GM19351 (cell line): ENCODE results near the gene NRG3.

Experiments
- ATAC-seq: cut with Tn5 transposase; IDR thresholded peaks from one replicate; pipeline ENCODE4 v1.9.1; 2021; ENCODE audit warnings: mild to moderate bottlenecking, moderate library complexity; ENCODE audit not compliant: unreplicated experiment

Gene NRG3

DNA sequence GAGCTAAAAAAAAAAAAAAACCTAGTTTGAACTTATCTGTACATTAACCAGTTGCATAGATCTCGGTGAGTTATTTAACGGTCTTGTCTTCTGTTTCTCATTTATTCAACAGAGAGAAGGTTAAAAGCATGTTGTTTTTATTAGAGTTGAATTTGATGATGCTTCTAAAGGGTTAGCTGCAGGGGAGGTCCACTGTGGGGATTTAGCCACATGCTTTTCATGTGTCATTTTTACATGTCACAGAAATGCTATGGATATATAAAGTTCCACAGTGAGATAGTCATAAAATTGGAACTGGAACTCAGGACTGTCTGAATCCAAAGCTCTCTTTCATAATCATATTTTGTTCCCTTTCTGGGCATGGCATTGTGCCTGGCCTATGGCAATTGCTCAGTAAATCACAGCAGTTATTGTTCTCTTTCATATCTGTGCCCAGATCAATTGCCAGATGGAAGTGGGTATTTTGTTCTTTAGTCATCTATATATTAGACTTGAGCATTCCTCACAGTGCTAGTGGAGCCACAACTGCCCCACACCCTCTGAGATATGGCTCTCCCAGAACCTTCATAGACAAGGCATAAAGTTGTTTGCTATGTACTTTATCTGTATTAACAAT lies 578.8 kb downstream of the NRG3 start:
- no peak for ATAC-seq

DNA sequence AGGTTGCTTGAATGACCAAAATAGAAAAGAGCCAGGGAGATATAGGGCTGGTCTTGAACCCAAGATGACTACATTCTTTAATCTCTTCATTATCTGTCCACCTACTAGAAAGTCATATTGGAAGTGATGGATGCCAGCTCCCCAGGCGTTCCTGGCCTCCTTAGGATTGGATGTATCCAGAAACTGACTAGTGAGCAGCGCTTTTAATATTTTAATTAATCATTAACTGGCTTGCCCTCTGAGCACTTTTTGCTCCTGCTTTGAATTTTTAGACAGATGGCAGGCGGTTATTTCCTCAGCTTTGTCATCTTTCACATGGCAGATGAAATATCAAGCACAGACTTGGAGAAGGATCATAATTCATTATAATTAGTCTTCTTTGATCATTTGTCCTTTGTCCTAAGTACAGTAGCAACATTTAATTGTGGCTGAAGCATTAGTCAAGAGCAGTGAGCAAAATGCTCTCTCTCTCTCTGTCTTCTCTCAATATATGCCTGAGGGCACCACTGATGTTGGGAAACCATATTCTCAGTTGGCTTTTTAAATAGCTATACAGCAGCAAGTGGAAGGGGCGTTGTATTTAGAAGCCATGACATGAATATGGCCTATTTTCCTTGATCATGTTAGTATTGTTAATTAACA lies 588.0 kb downstream of the NRG3 start:
- ATAC-seq, result no peak

DNA sequence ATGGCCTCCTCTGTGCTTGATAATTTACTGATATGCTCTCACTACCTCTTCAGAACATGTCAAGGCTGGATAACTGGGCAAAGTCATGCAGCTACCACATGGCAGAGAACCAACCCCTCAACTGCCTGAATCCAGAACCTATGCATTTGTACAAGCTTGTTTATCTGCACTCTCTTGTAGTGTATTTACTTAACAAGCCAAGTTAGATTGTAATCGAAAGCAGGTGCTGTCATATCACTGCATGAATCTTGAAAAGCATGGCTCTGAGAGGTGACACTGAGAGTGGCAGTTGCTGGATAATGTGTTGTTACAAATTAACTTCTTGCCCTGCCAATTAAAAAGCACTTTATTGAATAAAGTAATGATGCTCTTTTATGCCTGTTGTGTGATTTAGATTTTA lies 588.6 kb downstream of the NRG3 start:
- no peak for ATAC-seq

DNA sequence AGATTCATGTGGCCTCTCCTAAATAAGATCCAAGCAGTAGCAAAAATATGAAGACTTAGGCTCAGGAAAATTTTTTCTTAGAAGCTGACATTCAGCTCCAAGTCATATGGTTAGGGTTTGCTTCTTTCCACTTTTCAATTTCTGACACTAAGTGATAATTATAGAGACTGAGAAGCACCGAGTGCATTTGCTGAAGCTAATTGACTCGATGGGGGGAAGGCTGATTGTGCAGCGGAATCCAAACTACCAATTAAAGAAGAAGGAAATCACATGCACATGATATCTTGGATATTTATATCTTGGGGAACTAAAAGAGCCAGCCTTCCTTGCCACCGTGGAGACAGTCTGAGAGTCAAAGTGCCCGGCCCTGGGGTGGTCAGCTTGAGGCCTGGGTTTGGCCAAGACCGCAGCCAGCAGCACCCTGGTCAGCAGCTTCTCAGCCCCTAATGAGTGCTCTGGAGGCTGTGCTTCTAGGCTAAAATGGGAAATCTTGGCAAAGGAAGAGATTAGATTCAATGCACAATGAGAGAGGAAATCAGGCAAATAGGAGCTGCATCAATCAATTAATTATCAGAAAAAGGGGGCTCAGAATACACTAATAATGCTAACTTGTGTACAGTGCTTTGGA lies 589.3 kb downstream of the NRG3 start:
- ATAC-seq, result no peak

DNA sequence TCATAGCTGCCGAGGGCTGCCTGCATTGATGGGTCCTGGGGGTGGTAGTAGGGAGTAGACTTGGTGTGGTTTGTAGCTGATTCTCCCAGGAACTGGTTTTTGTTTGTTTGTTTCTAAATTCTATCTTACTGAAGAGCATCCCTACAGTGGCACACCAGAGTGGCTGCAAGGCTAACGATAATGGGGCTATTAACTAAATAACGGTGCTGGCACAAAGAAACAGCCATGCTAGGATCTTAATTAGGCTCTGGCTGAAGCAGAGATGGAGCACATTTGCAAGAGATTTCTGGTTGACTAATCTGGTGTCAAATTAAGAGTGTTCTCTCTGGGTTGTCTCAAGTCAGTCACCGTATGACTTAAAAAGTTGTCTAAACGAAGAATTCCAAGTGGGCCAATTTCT lies 590.0 kb downstream of the NRG3 start:
- ATAC-seq, result no peak

DNA sequence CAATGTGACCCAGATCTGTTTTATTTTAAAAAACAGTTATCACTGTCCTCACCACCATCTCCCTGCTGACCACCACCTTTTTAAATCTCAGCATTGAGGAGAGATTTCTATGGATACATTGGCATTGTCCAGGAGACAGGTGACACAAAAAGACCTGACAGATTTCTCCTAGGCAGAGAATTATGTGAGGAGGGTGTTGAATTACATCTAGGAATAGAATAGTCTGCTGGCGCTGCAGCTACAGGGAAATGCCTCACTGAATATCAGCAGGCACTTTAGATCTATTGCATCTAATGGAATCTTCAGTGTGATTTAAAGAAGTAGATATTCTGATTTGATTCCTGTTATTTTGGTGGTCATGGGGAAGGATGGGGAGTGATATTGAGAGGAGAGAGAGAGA lies 593.5 kb downstream of the NRG3 start:
- ATAC-seq, result no peak

DNA sequence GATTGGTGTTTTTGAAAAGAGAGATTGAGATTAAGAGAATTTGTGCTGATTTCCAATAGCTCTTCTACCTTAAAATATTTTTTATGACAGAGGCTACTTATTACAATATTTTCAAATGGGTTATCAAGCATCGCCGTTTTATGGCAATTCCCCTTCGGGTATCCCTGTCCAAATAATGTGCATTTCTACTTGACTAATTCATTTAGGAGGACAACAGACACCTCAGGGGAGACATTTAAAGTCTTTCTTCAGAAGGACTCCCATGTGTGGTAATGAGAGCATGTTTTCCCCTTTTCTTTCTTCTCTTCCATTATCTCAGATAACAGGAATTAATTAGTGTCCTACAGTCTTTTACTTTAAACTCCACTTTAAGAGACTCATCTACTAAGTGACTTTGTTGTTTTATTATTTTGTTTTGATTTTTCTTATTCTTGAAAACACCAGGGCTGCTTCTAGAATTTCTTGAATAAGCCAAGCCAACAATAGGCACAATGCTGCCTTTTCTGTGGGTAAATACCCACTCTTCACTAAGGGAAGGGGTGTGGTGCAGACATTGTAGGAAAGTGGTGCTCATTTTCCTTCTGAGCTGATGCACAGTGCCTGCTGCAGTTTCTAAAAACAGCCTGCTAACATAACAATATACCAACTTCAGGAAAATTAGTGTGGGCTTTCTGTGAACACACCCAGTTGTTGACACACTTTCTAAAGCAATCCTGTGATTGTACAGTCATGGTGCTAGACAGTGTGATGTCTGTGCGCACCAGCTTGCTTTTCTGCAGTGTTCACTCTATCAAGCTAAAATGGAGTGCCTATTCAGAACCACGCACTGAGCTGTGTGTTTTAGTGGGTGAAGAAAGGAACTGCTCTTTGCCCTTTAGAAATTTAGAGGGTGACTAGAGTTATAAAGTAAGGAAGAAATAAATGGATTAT lies 597.7 kb downstream of the NRG3 start:
- ATAC-seq, result no peak

DNA sequence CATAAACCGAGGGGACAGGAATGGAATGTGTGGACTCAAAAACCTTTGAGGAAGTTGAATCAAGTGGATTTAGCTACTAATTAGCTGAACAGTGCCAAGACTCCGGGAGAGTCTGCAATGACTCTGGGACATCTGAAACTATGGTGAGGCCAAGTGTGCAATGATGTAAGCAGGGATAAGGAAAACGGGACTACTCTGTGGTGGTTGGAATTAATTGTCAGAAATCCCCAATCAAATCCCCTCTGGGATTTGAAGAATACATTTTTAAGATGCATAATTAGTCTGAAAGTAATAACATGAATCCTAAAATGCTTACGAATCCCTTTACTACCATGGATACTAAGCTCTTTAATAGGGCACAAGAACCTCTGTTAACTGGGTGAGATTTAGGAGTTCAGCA lies 602.8 kb downstream of the NRG3 start:
- ATAC-seq, result no peak

DNA sequence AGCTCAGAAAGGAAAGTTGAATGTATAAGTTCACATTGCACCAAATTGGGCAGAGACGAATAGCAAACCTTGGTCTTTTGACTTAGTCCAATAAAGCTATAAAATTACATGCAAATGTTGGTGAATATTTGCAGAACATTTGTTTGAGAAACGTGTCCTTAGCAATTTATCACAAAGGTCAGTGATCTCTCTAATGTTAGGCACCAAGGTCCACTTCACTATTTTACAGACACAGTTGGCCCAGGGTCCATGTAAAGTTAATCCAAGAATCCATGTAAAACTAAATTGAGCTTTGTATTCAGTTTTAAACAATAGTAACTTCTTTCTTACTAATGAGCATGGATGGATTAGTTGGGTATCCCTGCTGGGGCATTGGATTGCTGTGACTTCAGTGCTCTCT lies 617.7 kb downstream of the NRG3 start:
- ATAC-seq, result no peak

DNA sequence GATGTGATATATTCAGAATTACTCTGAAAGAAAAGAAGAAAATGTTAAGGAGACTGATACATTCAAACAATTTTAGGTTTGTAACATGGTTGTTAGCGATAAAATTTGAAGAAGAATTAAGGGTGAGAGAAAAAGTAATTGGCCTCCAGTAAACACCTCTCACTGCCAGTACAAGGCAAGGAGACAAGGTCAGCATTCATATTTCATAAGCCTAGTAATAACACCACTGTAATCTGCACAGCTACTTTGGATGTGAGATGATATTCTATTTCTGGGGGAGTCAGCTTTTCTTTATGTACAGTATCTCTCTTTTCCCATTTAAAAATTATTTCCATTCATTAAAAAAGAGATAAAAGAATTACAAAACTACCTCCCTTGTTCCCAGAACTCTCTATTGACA lies 621.1 kb downstream of the NRG3 start:
- ATAC-seq, result no peak

DNA sequence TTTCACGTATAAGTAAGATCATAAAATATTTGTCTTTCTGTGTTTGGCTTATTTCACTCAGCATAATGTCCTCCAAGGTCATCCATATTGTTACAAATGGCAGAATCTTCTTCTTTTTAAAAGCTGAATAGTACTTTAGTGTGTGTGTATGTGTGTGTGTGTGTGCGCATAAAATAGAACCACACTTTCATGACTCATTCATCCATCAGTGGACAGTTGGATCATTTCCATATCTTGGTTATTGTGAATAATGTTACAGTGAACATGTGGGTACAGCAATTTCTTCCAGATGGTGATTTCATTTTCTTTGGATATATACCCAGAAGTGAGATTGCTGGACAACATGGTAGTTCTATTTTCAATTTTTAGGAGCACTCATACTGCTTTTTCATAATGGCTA lies 622.4 kb downstream of the NRG3 start:
- ATAC-seq, result no peak

DNA sequence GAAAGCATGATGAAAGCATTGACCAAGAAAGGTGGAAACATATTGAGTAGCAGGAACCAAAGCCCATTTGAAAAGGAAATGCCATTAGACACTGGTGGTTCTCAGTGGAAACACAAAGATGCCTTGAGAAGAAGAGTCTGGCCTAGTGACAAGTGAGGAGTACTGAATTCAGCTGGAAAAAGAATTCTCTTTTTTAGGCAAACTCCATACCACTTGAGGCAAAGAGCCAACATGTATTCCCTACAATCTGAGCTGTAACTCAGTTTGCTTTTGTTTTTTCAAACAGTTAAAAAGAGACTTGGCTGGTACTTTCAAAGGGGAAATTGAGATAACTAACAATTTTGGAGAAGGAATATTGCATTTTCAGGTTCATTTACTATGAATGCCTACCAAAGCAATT lies 624.0 kb downstream of the NRG3 start:
- no peak for ATAC-seq

DNA sequence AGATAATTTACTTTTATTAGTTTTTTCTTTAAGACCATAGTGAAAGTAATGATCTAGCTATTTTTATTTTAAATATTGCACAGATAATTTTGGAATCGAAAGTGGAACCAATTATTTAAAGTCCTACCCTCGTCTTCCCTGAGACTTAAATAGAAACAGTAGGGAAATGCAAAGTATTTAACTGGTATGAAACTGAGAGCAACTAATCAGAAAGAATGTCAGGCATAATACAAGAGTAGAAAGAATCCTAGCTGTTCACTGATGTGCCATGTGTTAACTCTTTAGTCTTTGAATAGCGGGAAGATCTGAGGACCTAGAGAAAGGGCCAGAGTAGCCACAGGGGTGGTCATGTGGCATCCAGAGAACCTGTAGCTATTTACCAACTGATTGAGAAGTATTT lies 630.0 kb downstream of the NRG3 start:
- ATAC-seq, result no peak

DNA sequence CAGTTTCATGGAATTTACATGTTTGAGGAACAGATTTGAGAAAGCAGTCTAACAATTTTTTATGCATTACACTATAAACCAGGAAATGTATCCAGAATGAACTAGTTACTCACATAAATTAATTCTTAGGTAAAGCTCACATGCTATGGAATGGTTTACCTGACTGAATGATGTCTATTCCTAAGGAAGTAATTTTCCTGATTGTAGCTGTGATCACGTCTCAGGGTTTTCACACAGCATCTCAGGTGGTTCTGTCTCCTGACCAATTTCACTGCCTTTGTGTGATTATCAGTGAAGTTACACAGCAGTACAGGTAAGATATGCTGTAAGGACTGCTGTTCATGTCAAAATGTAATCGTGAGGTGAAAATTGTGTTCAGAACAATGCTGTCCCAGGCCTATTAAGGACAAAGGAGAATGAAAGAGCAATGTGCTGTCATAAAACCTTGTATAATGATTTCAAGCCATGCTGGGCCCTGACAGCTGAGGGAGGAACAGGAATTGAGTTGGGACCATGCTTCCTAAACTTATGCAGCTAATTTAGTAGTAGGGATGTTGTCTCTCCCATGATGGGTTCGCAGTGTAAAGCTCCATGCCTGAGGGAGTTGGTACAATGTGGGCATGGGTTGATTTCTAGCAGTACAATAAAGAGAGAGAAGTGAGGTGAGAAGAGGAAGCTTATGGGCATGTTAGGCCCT lies 631.8 kb downstream of the NRG3 start:
- no peak for ATAC-seq

DNA sequence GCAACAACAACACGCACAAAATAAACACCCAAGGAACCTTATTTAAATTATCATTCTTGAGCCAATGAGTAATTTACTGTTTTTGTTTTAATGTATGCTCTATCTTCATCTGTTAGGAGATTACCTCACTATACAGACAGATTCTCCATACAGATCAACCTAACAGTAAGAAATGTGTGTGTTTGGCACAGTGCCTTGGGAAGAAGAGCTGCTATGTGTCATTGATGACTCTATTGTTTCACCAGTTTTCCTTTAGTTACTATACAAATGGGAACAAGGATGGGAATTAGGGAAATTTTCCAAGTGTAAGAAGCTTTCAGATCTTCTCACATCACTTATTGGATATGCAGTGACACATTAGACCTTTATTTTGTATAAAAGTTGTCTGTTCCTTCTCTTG lies 640.3 kb downstream of the NRG3 start:
- no peak for ATAC-seq

DNA sequence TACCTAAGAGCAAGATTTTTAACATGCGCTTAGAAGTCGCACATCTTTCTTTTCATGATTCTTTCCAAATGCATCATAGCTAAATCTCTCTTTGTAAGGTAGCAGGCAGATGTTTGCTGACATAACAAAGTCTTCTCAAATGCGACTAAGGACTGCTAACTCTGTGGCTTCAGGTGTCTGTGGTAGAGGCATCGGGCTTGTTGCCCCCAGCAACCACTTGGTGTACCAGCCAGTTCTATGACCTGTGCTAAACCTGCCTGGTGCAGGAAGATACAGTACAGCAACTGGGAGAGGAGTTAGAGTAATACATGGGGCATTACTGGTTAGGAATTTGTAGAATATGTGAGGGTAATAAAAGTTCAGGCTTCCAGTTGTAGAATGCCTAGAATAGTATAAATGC lies 654.1 kb downstream of the NRG3 start:
- ATAC-seq, result no peak

DNA sequence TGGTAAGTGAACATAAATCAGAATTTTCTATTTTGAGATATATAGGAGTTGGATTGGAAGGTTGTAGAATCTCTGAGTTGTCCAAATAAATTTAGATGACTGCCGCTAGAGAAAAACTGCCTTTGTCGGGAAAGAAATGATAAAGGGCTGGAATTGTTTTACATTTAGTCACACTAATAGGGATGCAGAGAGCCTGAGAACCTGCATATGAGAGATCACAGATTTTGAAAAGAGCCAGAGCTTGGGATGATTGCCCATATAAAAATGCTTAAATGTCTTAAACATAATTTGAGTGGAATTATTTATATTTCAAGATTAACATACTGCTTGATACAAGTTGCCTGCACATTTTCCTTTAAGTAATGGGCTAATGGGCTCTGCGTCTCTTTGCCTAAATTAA lies 660.5 kb downstream of the NRG3 start:
- no peak for ATAC-seq

DNA sequence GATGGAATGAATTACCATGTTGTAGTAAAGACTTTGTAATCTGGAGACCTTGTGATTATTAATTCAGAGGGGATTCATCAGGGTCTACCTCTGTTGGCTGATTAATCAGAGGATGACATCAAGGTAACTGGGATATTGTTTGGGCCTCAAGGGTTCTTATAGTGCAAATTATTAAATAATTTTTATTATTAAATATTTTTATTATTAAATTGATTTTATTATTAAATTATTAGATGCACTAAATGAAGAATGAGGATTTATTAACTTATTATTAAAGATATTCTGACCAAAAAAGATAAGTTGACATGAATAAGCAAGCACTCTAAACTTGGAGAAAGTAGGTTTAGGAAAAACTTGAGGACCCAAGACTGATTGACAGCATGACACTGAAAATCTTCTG lies 661.7 kb downstream of the NRG3 start:
- no peak for ATAC-seq

DNA sequence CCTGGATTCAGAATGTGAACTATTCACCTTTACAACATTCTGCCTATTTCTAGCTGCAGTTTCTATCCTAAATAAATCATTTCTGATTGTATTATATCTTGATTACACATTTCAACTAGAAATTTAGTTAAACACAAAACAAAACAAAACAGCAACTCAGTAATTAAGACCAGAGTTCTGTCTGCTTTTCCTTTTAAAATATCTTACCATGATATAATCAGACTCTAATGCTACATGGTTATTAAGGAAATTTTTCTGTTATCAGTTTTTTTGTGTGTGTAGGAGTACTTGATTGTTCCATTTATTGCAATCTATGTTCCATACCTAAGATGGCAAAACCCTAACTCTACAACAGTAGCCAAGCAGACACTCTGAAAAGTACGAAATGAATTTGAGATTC lies 663.3 kb downstream of the NRG3 start:
- ATAC-seq, result no peak

DNA sequence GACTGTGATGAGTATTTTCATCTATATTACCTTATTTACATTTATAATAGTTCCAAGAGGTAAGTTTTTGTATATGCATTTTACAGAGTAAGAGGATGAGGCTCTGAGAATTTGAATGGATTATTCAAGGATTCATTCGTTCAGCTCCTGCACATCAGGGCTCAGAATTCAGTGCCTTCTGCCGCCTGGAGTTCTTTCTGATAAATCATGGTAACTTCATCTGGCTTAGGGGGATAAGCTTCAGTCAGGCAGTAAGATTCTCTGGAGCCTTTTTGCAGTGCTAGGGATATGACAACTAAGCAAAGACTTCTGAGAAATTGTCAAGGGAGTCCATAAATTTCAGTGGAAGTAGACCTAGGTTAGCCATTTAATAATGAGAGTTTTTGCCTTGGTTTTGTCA lies 668.6 kb downstream of the NRG3 start:
- no peak for ATAC-seq

DNA sequence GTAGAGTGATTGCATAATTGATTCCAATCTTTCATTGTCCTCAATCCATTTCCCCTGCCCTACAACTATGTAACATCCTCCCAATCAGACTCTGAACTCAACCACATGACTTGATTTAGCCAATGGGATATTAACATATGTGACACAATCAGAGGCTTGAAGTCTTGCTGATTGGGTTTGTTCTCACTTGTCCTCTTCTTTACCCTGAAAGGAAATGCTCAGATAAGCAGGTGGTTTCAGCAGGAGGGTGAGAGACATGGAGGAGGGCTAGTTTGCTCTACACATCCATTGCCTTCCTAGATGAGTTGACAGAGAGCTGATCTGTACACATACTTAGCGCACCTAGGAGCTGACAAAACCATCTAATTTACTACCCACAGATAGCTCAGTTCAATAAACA lies 669.4 kb downstream of the NRG3 start:
- ATAC-seq, result no peak
